Left lung (tissue), 10 donors: ENCODE measurements around the gene MTHFD2. TPM values are rescaled to one million over a fixed set of nuclear protein-coding genes. Genes with fewer than 3 reads are reported as not detected.
"Not testable (repeated sequence)": the region's sequence is repeated elsewhere in the genome, so short reads cannot be mapped to it uniquely, and the experiment has no call there.

Experiments
- ATAC-seq: fragments of 200-7000 bp; cut with Tn5 transposase; one replicate; pipeline ENCODE4 v1.9.1; 2020; ENCODE audit warnings: moderate library complexity
- DNase-seq, 4 donors: peaks; one replicate each; pipeline ENCODE4 v3.0.0-alpha.2; 2013 to 2020
- H3K27ac ChIP-seq, 2 donors: fragments of 200-600 bp; sonication (generic) in 1 of 2; one replicate each; pipeline versions ENCODE4 v1.5.0 to v1.8.0; 2020 to 2021
- H3K27me3 ChIP-seq, 2 donors: fragments of 200-600 bp; sonication (generic) in 1 of 2; one replicate each; pipeline versions ENCODE4 v1.5.0 to v1.8.0; 2020 to 2021
- H3K36me3 ChIP-seq, 2 donors: fragments of 200-600 bp; sonication (generic) in 1 of 2; one replicate each; pipeline versions ENCODE4 v1.5.0 to v1.8.0; 2020 to 2021
- H3K4me1 ChIP-seq, 2 donors: fragments of 200-600 bp; one replicate each; pipeline ENCODE4 v1.8.0; 2021
- H3K4me3 ChIP-seq, 2 donors: fragments of 200-600 bp; sonication (generic) in 1 of 2; one replicate each; pipeline versions ENCODE4 v1.5.0 to v1.8.0; 2020 to 2021; ENCODE audit warnings: mild to moderate bottlenecking in 1 of 2
- H3K9me3 ChIP-seq, 2 donors: fragments of 200-600 bp; sonication (generic) in 1 of 2; one replicate each; pipeline versions ENCODE4 v1.5.0 to v1.8.0; 2020 to 2021
- intact Hi-C, 2 donors: fragments of 100-400 bp; cut with DNase I; formaldehyde crosslinking; loops; one replicate each; pipeline versions ENCODE4 v1.11.2 to v1.14.2; 2022
- polyA plus RNA-seq, 6 donors: library from polyadenylated mRNA; unstranded; fragments of 120-200 nt; gene quantifications; one replicate each; pipeline ENCODE4 v1.2.1, GENCODE V29; 2013; ENCODE audit not compliant: insufficient read length in 6 of 6
- total RNA-seq, 2 donors: library from RNA; stranded (reverse); fragmentation: NEBNext Ultra II Directional; extraction: Animal tissue kit (Norgen Biotek cat#: 25700); gene quantifications; one replicate each; pipeline ENCODE4 v1.2.1, GENCODE V29; 2021
- TF ChIP-seq, protein P1 (sequence below), 2 donors: fragments of 200-600 bp; sonication (generic) in 1 of 2; IDR thresholded peaks; one replicate each; pipeline versions ENCODE4 v1.5.0 to v1.8.0; 2021; ENCODE audit warnings: antibody characterized with exemption in 2 of 2
- donor health status: DM: no; HTN: yes; CAD: no.
- donor health status: DM: no; HTN: no; CAD: no.

The MTHFD2 gene
- total and polyA plus RNA-seq, 8 donors: 12.8 to 81.2 (median 16.2) TPM

DNA sequence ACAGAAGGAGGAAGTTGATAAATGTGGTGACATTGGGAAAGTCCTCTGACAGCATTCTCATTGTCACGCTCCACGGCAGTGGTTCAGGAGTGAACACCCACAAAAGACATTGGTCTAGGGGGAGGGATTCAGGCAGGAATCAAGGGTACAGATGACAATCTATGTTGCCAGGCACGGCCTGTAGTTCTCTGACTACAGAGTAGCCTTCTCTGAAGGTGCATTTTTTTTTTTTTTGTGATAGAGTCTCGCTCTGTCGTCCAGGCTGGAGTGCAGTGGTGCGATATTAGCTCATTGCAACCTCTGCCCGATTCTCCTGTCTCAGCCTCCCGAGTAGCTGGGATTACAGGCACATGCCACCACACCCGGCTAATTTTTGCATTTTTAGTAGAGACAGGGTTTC, 12.4 kb upstream of the MTHFD2 start:
- no peaks in the 10 kb centered on the region for H3K27me3 ChIP-seq
- intact Hi-C loops: no loop called here
- H3K9me3 ChIP-seq: no peaks in the 10 kb centered on the region
- ATAC-seq (peak; percentile 81), DNase-seq (peak in 1 of 4 donors; percentile 71)
- no peaks in the 10 kb centered on the region for H3K36me3 ChIP-seq
- TF ChIP-seq, protein P1, sequence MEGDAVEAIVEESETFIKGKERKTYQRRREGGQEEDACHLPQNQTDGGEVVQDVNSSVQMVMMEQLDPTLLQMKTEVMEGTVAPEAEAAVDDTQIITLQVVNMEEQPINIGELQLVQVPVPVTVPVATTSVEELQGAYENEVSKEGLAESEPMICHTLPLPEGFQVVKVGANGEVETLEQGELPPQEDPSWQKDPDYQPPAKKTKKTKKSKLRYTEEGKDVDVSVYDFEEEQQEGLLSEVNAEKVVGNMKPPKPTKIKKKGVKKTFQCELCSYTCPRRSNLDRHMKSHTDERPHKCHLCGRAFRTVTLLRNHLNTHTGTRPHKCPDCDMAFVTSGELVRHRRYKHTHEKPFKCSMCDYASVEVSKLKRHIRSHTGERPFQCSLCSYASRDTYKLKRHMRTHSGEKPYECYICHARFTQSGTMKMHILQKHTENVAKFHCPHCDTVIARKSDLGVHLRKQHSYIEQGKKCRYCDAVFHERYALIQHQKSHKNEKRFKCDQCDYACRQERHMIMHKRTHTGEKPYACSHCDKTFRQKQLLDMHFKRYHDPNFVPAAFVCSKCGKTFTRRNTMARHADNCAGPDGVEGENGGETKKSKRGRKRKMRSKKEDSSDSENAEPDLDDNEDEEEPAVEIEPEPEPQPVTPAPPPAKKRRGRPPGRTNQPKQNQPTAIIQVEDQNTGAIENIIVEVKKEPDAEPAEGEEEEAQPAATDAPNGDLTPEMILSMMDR (IDR thresholded peaks at IDR 0.05): no peak
- H3K27ac ChIP-seq: peak overlapping the region; percentile 58 to 96
- peaks cover 0 to 36% of the 10 kb centered on the region in 2 donors for H3K4me1 ChIP-seq
- H3K4me3 ChIP-seq: no peak overlapping the region

DNA sequence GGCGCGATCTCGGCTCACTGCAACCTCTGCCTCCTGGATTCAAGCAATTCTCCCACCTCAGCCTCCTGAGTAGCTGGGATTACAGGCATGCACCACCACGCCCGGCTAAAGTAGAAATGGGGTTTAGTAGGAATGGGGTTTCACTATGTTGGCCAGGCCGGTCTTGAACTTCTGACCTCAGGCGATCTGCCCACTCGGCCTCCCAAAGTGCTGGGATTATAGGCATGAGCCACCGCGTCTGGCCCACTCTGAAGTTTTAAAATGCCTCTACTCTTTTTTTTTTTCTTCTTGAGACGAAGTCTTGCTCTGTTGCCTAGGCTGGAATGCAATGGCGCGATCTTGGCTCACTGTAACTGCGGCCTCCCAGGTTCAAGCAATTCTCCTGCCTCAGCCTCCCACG, 11.7 kb upstream of the MTHFD2 start:
- ATAC-seq, H3K9me3 ChIP-seq, H3K4me3 ChIP-seq, intact Hi-C loops, DNase-seq, H3K27me3 ChIP-seq, H3K36me3 ChIP-seq: not testable (repeated sequence)
- peaks cover 0 to 31% of the 10 kb centered on the region in 2 donors for H3K4me1 ChIP-seq
- H3K27ac ChIP-seq: peak overlapping the region in 1 of 2 donors; percentile 96

DNA sequence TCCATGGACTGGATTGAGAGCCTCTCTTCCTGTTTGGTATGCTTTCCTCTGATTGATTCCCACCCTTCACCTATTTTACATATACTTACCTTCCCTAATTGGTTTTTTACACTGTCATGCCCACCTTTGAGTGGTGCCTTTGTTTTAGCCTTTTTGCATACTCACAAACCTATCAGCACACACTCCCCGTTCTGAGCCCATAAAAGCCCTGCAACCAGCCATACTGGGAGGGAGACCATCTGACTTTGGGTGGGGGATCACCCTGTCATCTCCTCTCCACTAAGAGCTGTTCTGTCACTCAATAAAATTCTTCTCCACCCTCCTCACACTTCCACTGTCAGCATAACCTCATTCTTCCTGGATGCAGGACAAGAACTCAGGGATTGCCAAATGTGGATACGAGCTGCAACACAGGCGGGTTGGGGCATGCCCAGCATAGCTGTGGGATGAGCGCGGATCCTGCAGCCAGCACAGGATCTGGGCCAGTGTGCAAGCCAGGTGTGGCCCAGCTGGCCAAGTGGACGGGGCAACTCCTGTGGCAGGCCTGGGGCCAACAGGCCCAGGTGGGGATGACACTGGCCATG, 10.3 kb upstream of the MTHFD2 start:
- no peak overlapping the region for H3K4me3 ChIP-seq
- intact Hi-C loops: no loop called here
- TF ChIP-seq, protein P1 (IDR thresholded peaks at IDR 0.05): no peak
- ATAC-seq: no peak
- no peak for DNase-seq
- H3K27ac ChIP-seq: no peak overlapping the region
- no peaks in the 10 kb centered on the region for H3K9me3 ChIP-seq
- no peaks in the 10 kb centered on the region for H3K36me3 ChIP-seq
- peaks cover 0 to 23% of the 10 kb centered on the region in 2 donors for H3K4me1 ChIP-seq
- H3K27me3 ChIP-seq: no peaks in the 10 kb centered on the region

DNA sequence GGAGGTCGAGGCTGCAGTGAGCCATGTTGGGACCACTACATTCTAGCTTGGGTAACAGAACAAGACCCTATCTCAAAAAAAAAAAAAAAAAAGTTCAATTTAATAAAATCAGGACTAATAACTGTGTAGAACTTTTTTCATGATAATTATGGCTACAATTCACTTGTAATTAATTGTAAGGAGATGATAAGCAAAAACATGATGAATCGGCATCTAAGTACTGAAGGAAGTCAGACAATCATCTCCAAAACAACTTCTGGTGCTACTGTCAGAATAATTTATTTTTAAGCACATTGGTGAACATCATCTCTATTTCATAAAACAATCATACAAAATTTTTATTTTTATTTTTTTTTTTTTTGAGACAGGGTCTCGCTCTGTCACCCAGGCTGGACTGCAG, 9.7 kb upstream of the MTHFD2 start:
- Histone ChIP-seq H3K27me3 (no peaks in the 10 kb centered on the region), H3K27ac (no peak overlapping the region), H3K4me3 (no peak overlapping the region), H3K36me3 (no peaks in the 10 kb centered on the region), H3K4me1 (peaks cover 0 to 23% of the 10 kb centered on the region in 2 donors), H3K9me3 (no peaks in the 10 kb centered on the region)
- intact Hi-C loops: no loop called here
- no peak for DNase-seq
- ATAC-seq: no peak
- TF ChIP-seq, protein P1 (IDR thresholded peaks at IDR 0.05): no peak

DNA sequence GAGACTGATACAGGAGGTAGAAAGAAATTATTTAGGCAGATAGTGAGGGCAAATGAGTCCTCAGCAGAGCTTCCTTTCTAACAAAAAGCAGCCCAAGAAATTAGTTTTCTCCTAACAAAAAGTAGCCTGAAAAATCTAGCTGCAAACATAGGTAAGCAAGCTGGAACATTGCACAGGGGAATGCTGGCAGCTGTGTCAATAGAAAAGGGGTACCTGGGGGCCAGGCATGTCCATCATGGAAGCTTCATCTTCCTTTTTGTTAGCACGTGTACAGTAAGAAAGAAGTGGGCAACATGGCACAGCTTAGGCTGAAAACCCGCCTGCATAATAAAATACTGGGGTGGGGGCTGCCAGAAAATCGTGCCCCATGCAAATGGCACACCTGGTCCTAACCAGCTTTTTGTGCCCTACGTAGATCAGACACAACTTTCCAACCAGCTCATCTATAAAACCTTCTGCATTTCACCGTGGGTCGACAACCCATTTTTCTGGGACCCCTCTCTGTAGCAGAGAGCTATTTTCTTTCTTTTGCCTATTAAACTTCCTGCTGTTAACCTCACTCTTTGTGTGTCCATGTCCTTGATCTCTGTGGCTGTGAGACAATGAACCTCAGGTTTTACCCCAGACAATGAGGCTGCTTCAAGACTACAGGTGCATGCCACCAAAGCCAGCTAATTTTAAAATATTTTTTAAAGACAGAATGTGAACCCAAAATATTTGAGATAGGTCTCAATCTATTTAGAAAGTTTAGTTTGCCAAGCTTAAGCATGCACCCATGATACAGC, 6.6 kb upstream of the MTHFD2 start:
- intact Hi-C loops: no loop called here
- ATAC-seq (no peak), DNase-seq (no peak)
- Histone ChIP-seq H3K36me3 (no peaks in the 10 kb centered on the region), H3K9me3 (no peaks in the 10 kb centered on the region), H3K4me1 (no peaks in the 10 kb centered on the region), H3K4me3 (no peak overlapping the region), H3K27ac (no peak overlapping the region), H3K27me3 (no peaks in the 10 kb centered on the region)
- TF ChIP-seq, protein P1 (IDR thresholded peaks at IDR 0.05): no peak
